ENCODE results near the gene PIGBOS1.

Gene PIGBOS1

DNA sequence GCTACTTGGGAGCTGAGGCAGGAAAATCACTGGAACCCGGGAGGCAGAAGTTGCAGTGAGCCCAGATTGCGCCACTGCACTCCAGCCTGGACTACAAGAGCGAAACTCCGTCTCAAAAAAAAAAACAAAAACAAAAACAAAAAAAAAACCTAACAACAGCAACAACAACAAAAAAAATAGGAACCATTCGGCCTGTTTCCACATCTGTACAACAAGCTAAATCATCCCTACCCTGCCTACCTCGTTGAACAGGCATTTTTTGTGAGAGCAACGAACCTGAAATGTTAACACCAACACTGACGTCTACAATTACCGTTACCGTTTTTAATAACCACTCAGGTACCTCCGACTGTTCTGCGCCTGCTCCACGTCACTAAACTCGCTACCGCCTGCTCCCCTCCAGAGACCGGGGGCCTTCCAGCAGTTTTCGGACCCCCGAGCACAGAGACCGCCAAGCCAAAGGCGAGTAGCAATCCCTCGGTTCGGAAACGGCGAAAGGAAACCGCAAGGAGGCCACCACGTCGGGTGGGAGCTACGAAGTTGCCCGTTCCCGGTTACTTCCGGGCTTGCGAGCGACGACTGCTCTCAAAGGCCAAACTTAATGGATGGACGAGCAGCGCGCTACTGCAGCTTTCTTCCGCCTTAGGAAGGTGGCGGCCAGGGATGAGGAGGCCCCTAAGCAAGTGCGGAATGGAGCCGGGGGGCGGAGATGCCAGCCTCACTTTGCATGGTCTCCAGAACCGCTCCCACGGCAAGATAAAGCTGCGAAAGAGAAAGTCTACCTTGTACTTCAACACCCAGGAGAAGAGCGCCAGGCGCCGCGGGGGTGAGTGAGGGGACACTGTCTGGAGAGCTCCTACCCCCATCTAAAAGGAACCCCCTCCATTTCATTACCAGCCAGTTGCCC is at the start of gene PIGBOS1, which contains the start of gene PIGB:
TSS of gene PIGBOS1 (minus strand) at position 536 of the 907 bp plus-strand sequence. CDS start 1,331 bp downstream, outside the sequence.
TSS of gene PIGB (plus strand) at position 635 of the 907 bp plus-strand sequence. CDS start at position 664, 29 bp downstream.
- peak; percentile 80 for DNase-seq (ENCODE audit: low spot score)
- POLR2A ChIA-PET (ENCODE audit: low non-redundant PET): interaction anchor here (0.6 to 0.8 kb wide), 2 partner anchors 88 to 309 kb away, joined by 3 to 4 read pairs; no protein-coding TSS in a partner anchor
- CTCF ChIA-PET: interaction anchor here (0.6 to 0.8 kb wide), 5 partner anchors 35 to 586 kb away, joined by 3 to 4 read pairs (median 3); partner anchors contain the start of gene RSL24D1
- TF ChIP-seq CTCF (conservative IDR thresholded peaks at IDR 0.05; ENCODE audit: low read depth): no peak
- peak within 1 kb of the TSS; percentile 86 for H3K27ac ChIP-seq

DNA sequence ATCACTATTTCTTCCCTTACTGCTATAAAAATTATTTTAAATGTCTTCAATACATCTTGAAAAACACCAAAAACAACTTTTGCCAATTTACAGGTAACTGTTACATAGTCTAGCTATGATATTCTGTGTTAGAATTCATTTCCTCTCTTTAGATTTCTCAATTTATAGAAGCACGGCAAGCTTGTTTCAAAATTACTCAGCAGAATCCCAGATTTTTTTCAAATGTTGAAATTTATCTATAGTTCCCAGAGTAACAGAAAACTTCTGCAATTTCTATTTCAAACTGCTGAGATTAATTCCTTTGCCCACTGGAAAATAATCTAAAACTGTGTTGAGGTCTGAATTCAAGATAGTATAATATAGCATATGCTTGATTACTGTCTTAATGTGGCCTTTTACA is 48.1 kb upstream of the PIGBOS1 start:
- no peak for TF ChIP-seq CTCF (conservative IDR thresholded peaks at IDR 0.05; ENCODE audit: low read depth)
- CTCF ChIA-PET: interaction anchor here (0.8 to 1.0 kb wide), 2 partner anchors 16 to 185 kb away, joined by 4 read pairs; no protein-coding TSS in a partner anchor
- POLR2A ChIA-PET (ENCODE audit: low non-redundant PET): no interaction called here
- no peak for DNase-seq (ENCODE audit: low spot score)
- no peak overlapping the region for H3K27ac ChIP-seq

DNA sequence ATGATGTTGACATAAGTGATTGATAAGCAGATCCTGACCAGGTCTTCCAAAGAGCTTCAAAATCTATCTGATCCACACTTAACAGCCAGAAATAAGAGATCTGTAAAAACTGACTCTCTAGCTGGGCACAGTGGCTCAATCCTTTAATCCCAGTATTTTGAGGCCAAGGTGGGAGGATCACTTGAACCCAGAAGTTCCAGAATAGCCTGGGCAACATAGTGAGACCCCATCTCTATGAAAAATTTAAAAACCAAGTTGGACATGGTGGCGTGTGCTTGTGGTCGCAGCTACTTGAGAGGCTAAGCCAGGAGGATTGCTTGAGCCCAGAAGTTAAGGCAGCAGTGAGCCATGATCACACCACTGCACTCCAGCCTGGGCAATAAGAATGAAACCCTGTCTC is 43.7 kb upstream of the PIGBOS1 start:
- CTCF ChIA-PET: interaction anchor here (0.6 kb wide), 1 partner anchor 1459 kb away, joined by 4 read pairs; no protein-coding TSS in a partner anchor
- no peak for TF ChIP-seq CTCF (conservative IDR thresholded peaks at IDR 0.05; ENCODE audit: low read depth)
- no peak for DNase-seq (ENCODE audit: low spot score)
- POLR2A ChIA-PET (ENCODE audit: low non-redundant PET): interaction anchor here (0.6 kb wide), 1 partner anchor 46 kb away, joined by 3 read pairs; the partner anchor contains the start of genes CCPG1 and PIERCE2
- H3K27ac ChIP-seq: no peak overlapping the region

GRCh38 chr15:55361048-55361447 is 42.1 kb upstream of the PIGBOS1 start:
- H3K27ac ChIP-seq: no peak overlapping the region
- CTCF ChIA-PET: interaction anchor here (0.6 kb wide), 1 partner anchor 47 kb away, joined by 3 read pairs; the partner anchor contains the start of genes CCPG1 and PIERCE2
- POLR2A ChIA-PET (ENCODE audit: low non-redundant PET): no interaction called here
- TF ChIP-seq CTCF (conservative IDR thresholded peaks at IDR 0.05; ENCODE audit: low read depth): no peak
- DNase-seq (ENCODE audit: low spot score): no peak

DNA sequence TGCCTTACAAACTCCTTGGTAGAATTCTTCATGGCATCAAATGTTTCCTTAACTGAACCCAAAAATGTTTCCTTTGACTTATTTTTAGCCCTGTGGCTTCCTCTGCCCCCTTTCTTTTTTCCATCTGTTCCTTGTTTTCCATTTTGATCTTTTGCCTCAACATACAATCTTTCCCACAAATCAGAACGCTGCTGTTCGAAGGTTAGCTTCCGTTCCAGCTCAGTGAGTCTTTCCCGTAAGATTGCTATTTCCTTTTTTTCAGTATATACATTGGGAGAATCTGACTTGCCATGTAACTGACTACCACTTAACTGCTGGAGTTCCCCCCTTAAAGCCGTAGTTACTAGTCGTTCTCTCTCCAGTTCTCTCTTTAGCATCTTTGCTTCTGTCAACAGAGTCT is 41.3 kb upstream of the PIGBOS1 start:
- no peak for DNase-seq (ENCODE audit: low spot score)
- ChIA-PET POLR2A (ENCODE audit: low non-redundant PET) (no interaction called here), CTCF (no interaction called here)
- H3K27ac ChIP-seq: no peak overlapping the region
- TF ChIP-seq CTCF (conservative IDR thresholded peaks at IDR 0.05; ENCODE audit: low read depth): no peak

DNA sequence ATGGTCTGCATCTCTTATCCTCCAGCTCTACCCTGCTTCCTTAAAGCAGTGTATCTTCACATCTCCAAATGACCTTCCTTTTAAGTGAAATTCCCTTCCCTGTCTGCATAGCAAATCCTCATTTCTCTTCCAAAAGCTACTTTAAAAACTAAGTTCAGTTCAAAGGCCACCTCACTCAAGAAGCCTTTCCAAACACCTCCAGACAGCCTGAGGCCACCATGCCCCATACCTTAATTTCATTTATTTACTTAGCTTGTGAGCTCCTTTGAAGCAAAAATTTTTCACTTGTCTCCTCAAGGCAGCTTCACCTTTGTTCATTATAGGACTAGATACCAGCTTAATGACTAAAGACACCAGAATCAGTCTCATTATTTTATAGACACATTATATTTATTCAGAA is 39.5 kb upstream of the PIGBOS1 start:
- CTCF ChIA-PET: interaction anchor here (1.1 kb wide), 1 partner anchor 50 kb away, joined by 5 read pairs; the partner anchor contains the start of genes CCPG1 and PIERCE2
- POLR2A ChIA-PET (ENCODE audit: low non-redundant PET): no interaction called here
- TF ChIP-seq CTCF (conservative IDR thresholded peaks at IDR 0.05; ENCODE audit: low read depth): no peak
- no peak overlapping the region for H3K27ac ChIP-seq
- no peak for DNase-seq (ENCODE audit: low spot score)

All from RWPE1 (cell line).